Measurements from ENCODE around the gene CFB. TPM values are rescaled to one million over a fixed set of nuclear protein-coding genes. Genes with fewer than 3 reads are reported as not detected.

Gene CFB
- polyA plus RNA-seq, 1 donor (not counting 4 experiments of a cell fraction or from before 2014, with no cell fraction given), result 2.5 TPM

- H3K27ac ChIP-seq (ENCODE audit: control insufficient read depth, insufficient read depth, low read length), result no peak overlapping the region
- TF ChIP-seq, protein P1, sequence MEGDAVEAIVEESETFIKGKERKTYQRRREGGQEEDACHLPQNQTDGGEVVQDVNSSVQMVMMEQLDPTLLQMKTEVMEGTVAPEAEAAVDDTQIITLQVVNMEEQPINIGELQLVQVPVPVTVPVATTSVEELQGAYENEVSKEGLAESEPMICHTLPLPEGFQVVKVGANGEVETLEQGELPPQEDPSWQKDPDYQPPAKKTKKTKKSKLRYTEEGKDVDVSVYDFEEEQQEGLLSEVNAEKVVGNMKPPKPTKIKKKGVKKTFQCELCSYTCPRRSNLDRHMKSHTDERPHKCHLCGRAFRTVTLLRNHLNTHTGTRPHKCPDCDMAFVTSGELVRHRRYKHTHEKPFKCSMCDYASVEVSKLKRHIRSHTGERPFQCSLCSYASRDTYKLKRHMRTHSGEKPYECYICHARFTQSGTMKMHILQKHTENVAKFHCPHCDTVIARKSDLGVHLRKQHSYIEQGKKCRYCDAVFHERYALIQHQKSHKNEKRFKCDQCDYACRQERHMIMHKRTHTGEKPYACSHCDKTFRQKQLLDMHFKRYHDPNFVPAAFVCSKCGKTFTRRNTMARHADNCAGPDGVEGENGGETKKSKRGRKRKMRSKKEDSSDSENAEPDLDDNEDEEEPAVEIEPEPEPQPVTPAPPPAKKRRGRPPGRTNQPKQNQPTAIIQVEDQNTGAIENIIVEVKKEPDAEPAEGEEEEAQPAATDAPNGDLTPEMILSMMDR (optimal IDR thresholded peaks at IDR 0.05 in 1 of 3, IDR thresholded peaks at IDR 0.05 in 1 of 3, conservative IDR thresholded peaks at IDR 0.05 in 1 of 3; ENCODE audit: extremely low read depth in 1 of 3, insufficient read depth in 2 of 3, low read length in 3 of 3), result no peak
- no peak for TF ChIP-seq EZH2 (IDR thresholded peaks at IDR 0.05; ENCODE audit: low read length)
- DNase-seq (ENCODE audit: low read depth, low spot score), result no peak
- no peaks in the 10 kb centered on the region for H3K79me2 ChIP-seq (ENCODE audit: control insufficient read depth, insufficient read depth, low read length)
- H2AFZ ChIP-seq (ENCODE audit: control insufficient read depth, low read length), result no peak overlapping the region
- dilution Hi-C loops (cut with MboI; ENCODE audit: extremely low pct_ligation_motif_present, low sequenced_read_pairs), result no loop called here
- FAIRE-seq, result no peak
- H4K20me1 ChIP-seq (ENCODE audit: control insufficient read depth, extremely low read depth, insufficient read depth, low read length), result no peaks in the 10 kb centered on the region
- peaks cover 4% of the 10 kb centered on the region for H3K4me1 ChIP-seq (ENCODE audit: control insufficient read depth, extremely low read depth, insufficient read depth, low read length)
- H3K9ac ChIP-seq (ENCODE audit: control insufficient read depth, extremely low read depth, insufficient read depth, low read length), result no peak overlapping the region
- H3K4me3 ChIP-seq (ENCODE audit: control insufficient read depth in 2 of 3, extremely low read depth in 1 of 3, insufficient read depth in 2 of 3, low read depth in 1 of 3, low read length in 3 of 3), result no peak overlapping the region
- H3K9me1 ChIP-seq (ENCODE audit: control insufficient read depth, extremely low read depth, insufficient read depth, low read length), result no peaks in the 10 kb centered on the region
- no peak overlapping the region for H3K4me2 ChIP-seq (ENCODE audit: control insufficient read depth, extremely low read depth, insufficient read depth, low read depth, low read length)
- no peaks in the 10 kb centered on the region for H3K27me3 ChIP-seq (ENCODE audit: control insufficient read depth, extremely low read depth, insufficient read depth, low read length)
- no peaks in the 10 kb centered on the region for H3K9me3 ChIP-seq (ENCODE audit: control insufficient read depth, low read depth, low read length)
- no peaks in the 10 kb centered on the region for H3K36me3 ChIP-seq (ENCODE audit: control insufficient read depth in 2 of 2, extremely low read depth in 1 of 2, insufficient read depth in 2 of 2, low read length in 2 of 2)
These were observed 27.7 kb upstream of the CFB start for GRCh38 chr6:31918069-31918720.

GRCh38 chr6:31919624-31920303 lies 26.1 kb upstream of the CFB start:
- DNase-seq (ENCODE audit: low read depth, low spot score), result no peak
- Histone ChIP-seq H3K9me1 (ENCODE audit: control insufficient read depth, extremely low read depth, insufficient read depth, low read length) (no peaks in the 10 kb centered on the region), H3K4me3 (ENCODE audit: control insufficient read depth in 2 of 3, extremely low read depth in 1 of 3, insufficient read depth in 2 of 3, low read depth in 1 of 3, low read length in 3 of 3) (no peak overlapping the region), H3K36me3 (ENCODE audit: control insufficient read depth in 2 of 2, extremely low read depth in 1 of 2, insufficient read depth in 2 of 2, low read length in 2 of 2) (no peaks in the 10 kb centered on the region), H3K9ac (ENCODE audit: control insufficient read depth, extremely low read depth, insufficient read depth, low read length) (no peak overlapping the region), H4K20me1 (ENCODE audit: control insufficient read depth, extremely low read depth, insufficient read depth, low read length) (no peaks in the 10 kb centered on the region), H3K79me2 (ENCODE audit: control insufficient read depth, insufficient read depth, low read length) (no peaks in the 10 kb centered on the region), H3K27ac (ENCODE audit: control insufficient read depth, insufficient read depth, low read length) (no peak overlapping the region), H3K9me3 (ENCODE audit: control insufficient read depth, low read depth, low read length) (no peaks in the 10 kb centered on the region), H3K4me2 (ENCODE audit: control insufficient read depth, extremely low read depth, insufficient read depth, low read depth, low read length) (no peak overlapping the region), H3K4me1 (ENCODE audit: control insufficient read depth, extremely low read depth, insufficient read depth, low read length) (no peaks in the 10 kb centered on the region), H3K27me3 (ENCODE audit: control insufficient read depth, extremely low read depth, insufficient read depth, low read length) (no peaks in the 10 kb centered on the region), H2AFZ (ENCODE audit: control insufficient read depth, low read length) (no peak overlapping the region)
- FAIRE-seq, result no peak
- dilution Hi-C loops (cut with MboI; ENCODE audit: extremely low pct_ligation_motif_present, low sequenced_read_pairs), result no loop called here
- TF ChIP-seq EZH2 (IDR thresholded peaks at IDR 0.05; ENCODE audit: low read length), result no peak
- TF ChIP-seq, protein P1 (optimal IDR thresholded peaks at IDR 0.05 in 1 of 3, IDR thresholded peaks at IDR 0.05 in 1 of 3, conservative IDR thresholded peaks at IDR 0.05 in 1 of 3; ENCODE audit: extremely low read depth in 1 of 3, insufficient read depth in 2 of 3, low read length in 3 of 3), result no peak
